ENCODE results near the gene TBXAS1.
"Not testable (repeated sequence)": the region's sequence is repeated elsewhere in the genome, so short reads cannot be mapped to it uniquely, and the experiment has no call there.

TBXAS1 gene

DNA sequence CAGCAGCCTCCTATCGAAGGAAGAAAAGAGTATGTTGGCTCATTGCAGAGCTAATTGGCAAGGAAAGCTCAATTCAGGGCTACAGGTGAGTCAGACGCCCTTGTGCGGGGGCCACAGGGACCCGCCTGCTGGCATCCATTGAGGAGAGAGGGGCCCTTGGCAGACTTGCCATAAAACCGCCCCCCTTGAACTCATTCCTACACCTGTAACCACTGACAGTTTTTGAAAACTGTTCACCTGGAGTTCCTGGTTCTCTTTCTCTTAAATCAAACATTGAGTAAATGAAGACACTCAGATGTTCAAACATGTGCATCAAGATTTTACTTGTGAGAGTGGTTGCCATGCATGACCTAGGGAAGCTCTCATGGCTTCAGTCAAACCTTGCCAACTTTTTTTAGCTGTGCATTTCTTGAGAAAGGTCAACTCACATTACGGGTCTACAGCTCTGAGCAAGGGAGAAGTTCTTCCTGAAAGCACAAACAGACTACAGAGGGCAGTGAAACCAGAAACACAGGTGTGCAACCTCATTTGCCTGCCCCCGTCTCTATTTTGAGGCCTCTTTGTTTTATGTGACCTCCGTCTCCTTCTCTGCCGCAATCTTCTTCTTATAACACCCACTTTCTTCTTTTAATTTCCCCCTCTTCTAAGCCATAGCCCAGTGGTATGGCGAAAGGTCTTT lies 87.8 kb downstream of the TBXAS1 start:
- DNase-seq: no peak

DNA sequence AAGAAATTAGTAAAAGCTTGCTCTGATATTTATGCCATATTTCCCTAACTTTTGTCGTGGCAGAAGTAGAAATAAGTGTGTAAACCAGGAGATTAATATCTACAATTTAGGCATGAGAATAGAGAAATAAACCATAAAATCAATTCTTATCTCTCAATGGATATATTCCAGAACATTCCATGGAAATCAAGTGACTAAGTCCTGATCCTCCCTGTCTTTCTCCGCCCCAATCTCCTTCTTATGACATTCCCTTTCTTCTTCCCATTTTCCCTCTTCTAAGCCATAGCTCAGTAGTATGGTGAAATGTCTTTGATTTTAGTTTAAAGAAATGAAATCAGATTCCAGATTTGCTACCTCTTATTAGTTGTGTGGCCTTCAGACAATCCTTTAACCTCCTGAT lies 88.8 kb downstream of the TBXAS1 start:
- no peak for DNase-seq

DNA sequence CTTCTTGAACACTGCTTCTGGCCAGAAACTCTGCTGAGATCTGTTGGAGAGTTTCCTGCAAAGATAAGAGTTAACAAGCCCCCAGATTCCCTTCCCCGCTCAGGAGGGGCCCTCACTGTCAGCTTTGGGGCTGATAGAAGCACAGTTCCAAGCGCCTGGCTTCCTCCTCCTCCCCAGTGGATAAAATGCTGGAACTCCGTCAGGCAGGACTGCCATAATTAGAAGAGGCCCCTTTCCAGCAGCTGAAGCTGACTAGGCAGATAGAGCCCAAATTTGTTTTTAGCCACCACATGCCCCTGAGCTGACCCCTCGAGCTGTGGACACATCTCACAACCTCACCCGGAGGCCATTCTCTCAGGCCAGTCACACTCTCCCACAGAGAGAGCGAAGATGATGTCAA lies 89.4 kb downstream of the TBXAS1 start:
- no peak for DNase-seq

DNA sequence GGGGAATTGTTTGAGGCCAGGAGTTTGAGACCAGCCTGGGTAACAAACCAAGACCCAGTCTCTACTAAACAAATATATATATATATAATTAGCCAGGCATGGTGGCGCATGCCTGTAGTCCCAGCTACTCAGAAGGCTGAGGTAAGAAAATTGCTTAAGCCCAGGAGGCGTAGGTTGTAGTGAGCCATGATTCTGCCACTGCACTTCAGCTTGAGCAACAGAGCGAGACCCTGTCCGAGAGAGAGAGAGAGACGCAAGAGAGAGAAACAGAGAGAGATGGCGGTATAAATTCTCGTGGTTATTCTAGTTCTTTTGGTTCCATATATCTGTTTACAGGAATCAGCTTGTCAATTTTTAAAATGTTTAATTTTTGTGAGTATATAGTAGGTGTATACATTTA lies 94.0 kb downstream of the TBXAS1 start:
- DNase-seq: no peak

DNA sequence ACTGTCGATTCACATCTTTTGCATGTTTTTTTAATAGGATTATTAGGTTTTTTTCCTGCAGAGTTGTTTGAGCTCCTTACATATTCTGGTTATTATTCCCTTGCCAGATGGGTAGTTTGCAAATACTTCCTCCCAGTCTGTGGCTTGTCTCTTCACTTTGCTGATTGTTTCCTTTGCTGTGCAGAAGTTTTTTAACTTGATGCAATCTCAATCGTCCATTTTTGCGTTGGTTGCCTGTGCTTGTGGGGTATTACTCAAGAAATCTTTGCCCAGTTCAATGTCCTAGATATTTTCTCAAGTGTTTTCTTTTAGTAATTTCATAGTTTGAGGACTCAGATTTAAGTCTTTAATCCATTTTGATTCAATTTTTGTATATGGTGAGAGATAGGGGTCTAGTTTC lies 95.4 kb downstream of the TBXAS1 start:
- DNase-seq: no peak

DNA sequence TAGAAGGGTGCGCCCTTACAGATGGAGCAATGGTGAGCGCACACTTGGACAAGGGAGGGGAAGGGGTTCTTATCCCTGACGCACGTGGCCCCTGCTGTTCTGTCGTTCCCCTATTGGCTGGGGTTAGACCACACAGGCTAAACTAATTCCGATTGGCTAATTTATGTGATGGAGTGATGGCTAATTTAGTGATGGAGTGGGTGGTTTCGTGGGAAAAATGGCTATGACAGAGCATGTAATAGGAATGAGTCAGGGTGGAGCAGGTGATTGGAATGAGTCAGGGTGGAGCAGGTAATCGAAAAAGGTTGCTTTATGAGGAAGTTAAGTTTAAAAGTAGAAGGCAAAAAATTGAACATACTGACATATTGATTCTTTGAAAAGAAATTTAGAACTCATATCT lies 100.2 kb downstream of the TBXAS1 start:
- DNase-seq: not testable (repeated sequence)

DNA sequence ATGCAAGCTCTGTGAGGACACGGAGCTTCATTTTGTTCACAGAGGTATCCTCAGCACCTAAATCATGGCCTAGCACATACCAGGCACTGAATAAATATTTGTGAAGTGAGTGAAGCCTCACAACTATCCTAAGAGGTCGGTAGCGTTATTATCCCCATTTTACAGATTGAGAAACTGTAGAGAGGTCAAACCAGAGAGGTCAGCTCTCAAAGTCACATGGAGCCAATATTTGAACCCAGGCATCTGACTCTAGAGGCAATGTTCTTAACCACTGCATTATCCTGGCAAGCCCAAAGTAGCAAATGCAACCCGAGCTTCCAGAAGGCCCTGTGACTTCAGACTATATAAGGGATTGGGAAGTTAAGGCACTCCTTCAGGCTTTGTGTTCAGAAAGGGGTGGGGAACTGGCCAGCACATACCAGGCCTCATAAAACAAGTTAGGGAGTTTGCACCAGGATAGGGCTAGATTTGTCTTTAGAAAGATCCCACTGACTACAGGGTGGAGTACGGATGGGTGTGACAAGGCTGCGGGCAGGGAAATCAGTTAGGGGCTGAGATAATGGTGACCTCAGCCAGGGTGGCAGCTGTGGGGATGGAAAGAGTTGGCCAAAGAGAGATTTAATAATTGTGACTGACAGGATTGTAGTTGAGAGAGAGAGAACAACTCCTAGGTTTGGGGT lies 101.4 kb downstream of the TBXAS1 start:
- no peak for DNase-seq

DNA sequence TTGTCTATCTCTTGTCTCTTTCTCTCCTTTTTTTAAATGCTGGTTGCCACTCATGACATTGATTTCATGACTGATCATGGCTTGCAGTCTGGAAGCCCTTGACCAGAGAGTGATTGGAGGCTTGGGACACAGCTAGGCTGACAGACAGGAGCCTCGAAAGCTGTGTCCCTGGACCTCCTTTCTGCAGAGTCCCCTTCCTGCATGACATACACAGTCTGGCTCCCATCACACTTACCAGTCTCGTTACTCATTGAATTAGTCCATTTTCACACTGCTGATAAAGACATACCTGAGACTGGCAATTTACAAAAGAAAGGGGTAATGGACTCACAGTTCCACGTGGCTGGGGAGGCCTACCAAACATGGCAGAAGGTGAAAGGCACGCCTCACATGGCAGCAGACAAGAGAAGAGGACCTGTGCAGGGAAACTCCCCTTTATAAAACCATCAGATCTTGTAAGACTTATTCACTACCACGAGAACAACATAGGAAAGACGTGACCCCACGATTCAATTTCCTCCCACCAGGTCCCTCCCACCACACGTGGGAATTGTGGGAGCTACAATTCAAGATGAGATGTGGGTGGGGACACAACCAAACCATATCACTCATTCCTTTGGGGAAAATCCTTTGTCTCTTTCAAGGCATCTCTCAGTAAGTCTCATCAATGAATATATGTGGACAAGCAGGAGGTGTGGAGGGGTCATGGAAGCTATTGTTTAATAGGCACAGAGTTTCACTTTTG lies 102.3 kb downstream of the TBXAS1 start:
- DNase-seq: no peak

DNA sequence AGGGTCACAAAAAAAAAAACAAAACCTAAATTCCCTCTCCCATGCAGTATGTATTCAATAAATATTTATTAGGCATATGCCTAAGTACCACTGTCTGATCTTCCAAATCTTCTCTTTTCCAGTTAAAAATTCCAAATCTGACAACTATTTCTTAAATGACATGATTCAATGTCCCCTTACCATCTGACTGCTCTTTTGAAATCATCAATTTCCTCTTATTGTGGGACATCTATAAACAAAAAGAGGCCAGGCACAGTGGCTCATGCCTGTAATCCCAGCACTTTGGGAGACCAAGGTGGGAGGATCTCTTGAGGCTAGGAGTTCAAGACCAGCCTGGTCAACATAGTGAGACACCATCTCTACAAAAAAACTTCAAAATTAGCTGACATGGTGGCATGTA lies 103.5 kb downstream of the TBXAS1 start:
- DNase-seq: no peak

DNA sequence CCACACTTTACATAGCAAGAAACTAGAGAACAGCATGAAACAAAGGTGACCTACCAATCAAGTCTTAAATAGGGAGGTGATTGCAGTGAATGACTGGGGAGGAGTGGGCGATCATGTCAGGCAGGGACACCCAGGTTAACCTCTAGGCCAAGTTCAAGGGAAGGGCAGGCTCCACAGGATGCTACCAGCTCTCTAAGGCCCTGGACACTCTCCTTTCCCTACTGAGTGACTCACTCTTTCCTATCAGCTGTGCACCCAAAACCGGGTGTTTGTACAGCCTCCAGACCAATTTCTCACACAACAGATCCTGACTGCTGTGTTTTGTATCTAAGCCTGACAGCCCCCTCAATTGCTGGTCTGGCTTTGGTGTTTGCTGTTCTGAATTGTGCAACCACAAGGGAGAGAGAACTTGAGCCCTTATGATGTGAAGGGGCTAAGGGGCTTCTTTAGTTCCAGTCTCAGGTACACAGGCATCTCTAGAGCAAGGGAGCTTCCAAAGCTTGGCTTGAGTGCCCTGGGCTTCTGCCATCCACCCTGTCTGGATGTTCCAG lies 107.8 kb downstream of the TBXAS1 start:
- no peak for DNase-seq

DNA sequence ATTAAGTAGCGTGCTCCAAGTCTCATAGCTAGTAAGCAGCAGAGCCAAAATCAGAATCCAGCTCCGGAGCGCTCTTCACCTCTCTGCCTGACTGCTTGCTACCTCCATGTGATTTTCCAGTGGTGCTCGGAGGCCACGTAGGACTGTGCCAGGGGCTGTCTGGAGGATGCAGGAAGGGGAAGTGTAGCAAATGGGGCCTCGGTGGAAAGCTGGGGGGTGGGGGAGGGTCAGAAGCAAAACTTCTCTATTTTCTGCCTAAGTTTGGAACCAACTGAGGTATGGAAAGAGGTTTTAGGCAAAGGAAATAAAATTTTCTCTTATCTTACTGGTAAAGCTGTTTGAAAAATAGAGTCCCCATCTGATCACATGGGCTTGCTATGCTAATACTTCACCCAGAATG lies 108.7 kb downstream of the TBXAS1 start:
- no peak for DNase-seq

DNA sequence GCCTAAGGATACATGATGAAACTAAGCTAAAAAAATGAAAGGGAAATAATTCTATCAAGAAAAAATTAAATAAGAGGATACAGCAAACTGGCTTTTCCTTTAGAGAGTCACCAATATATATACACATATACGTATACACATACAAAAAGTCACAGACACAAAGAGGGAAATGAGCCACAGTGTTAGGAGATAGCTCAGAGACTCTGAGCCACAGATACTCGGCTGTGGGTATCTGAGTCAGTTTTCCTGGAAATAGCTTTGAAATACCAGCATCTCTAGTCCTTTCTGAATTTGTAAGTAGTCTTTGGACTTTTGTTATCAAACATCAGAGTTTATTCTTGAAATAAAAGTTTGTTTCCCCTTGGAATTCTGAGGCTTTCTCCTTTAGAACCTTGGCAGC lies 111.8 kb downstream of the TBXAS1 start:
- no peak for DNase-seq

DNA sequence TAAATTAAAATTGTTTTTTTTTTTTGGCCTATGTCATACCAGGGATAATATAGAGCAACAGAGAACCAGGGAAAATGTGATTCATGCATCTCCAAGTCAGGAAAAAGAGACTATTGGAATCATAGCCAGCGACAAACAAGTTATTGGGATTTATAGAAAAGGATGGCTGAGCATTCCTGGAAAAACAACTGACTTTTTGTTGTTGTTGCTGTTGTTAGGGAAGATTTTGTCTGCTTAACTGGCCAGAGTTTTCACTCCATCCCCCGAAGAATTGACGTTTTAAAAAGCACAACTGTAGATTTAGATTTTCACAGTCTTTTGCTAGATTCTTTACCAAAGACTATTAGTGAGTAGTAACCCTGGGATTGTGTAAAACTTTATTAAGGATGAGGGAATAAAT lies 112.4 kb downstream of the TBXAS1 start:
- DNase-seq: no peak

DNA sequence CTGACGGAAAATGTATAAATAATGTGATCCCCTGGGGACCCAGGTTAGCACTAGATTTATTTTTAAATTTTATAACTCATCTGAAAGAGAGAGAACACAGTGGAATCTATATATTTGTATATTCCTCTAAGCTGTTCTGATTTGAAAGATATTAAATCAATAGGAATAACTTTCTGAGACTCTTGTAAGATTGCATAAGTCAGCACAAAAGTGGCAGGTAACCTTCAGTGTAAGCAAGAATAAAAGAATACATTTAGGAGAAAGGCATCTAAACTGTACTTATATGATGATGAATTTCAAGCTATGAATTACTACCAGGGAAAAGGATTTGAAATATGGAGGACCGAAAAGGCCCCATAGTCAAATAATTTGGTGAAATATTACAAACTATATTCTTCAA lies 112.8 kb downstream of the TBXAS1 start:
- no peak for DNase-seq

DNA sequence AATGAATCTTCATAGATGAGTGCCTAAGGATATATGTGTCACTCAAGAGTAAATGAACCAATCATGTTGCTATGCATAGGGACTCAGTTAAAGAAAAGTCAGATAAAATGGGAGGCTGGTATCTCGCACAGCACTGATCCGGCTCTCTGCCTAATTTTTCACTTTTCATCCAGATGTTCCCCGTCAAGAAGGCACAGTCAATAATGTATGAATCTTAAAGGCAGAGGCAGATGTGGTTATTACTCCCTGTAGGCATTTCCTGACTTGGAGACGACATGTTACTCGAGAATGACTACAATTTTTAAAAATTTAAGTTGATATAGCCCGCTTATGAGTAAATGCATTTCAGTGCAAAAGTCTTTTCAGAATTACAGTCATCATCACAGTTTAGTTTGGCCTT lies 113.6 kb downstream of the TBXAS1 start:
- no peak for DNase-seq

DNA sequence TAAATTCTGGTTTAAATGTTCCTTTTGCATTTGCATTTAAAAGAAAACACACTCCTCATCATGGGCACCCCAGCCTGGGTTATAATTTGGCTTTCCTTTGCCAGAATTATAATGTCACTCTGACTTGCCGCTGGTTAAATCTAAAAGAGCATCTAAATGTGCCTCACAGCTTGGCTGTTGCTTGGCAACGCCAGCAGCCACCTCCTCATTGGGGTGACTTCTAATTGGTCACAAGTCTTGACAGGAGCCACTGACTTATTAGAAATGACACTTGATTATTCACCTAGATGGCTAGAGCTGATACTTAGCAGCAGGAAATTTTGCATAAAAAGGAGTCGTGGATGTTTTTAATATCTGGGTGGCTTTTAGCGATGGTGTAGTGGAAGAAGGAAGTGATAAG lies 114.3 kb downstream of the TBXAS1 start:
- no peak for DNase-seq

DNA sequence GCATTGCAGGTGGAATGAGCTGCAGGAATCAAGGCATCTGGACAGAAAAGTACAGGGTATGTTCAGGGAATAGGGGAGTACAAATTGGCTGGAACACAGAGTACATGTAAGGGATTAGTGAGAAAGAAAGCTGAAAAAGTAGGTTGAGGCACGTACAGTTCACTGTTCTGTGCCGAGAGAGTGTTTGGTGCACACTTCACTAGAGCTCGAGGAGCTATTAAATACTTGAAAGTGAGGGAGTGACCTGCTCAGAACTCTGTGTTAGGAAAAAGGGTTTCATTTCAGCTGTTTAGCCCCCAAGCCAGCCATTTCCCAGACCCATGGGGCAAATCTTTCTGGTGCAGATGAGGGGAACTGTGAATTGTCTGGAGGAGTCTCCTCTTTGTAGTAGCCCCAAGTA lies 115.2 kb downstream of the TBXAS1 start:
- DNase-seq: no peak

DNA sequence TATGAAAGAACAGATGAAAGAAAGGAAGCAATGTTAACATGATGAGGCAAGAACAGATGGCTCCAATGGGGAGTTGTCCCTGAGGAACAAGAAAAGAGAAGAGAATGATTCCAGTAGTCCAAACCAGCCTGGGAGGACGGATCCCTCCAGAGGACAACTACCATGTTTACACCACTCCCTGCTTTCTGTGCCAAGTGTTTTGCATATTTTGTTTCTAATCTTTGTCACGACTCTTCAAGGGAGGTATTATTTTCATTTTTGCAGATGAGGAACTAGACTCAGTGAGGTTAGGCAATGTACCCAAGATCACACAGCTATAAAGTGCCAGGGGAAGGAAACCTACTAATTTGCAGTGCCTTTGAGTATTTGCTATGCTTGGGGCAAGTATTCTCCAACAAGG lies 117.5 kb downstream of the TBXAS1 start:
- DNase-seq: no peak

DNA sequence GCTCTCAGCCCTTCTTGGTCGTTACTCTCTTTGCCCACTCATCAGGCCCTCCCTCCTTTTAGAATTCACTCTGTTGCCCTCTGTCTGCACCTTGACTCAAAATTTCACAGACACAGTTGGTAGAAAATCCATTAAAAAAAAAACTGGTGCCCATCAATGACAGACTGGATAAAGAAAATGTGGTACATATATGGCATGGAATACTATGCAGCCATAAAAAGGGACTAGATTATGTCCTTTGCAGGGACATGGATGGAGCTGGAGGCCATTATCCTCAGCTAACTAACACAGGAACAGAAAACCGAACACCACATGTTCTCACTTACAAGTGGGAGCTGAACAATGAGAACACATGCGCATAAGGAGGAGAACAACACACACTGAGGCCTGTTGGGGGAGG lies 118.0 kb downstream of the TBXAS1 start:
- no peak for DNase-seq

DNA sequence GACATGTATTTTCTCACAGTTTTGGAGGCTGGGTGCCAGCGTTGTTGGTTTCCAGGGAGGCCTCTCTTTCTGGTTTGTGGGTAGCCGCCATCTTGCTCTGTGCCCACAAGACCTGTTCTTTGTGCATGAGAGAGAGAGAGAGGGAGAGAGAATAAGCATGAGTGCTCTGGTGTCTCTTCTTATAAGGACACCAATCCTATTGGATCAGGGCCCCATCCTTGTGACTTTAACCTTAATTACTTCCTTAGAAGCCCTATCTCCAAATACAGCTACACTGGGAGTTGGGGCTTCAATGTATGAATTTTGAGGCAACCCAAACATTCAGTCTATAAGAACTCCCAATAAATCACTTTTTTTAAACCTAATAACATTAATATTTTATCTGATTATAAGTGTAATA lies 119.1 kb downstream of the TBXAS1 start:
- no peak for DNase-seq

DNA sequence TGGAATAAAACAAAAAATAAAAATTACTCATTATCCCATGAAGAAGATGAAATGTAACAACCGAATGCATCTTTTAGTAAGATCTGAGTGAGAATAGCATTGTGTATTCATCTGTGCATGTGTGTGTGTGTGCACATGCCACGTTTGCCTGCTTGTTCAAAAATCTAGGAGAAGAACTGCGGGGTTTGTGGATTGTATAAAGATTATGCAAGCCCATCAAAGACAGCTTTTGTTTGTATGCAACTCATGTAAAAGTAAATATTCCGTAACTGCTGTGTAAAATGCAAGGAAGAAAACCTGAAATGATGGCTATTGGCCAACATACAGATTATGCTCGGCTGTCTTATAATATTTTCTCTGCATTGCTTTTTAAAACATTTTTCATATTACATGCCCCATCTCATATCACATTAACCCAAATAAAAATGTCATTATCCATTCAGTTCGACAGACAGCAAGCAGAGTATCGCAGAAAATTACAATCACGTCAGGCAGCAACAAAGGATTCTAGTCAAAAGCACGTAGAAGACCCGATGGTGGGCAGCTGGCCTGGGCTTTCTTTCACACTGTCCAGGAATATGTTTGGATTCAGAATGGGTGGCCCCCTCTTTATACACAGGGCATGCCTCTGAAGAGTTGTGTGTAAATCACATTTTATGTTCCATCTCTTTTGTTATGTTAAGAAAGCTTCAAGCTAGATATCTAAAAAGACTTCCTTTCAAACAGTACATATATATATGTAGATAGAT lies 119.7 kb downstream of the TBXAS1 start:
- no peak for DNase-seq

DNA sequence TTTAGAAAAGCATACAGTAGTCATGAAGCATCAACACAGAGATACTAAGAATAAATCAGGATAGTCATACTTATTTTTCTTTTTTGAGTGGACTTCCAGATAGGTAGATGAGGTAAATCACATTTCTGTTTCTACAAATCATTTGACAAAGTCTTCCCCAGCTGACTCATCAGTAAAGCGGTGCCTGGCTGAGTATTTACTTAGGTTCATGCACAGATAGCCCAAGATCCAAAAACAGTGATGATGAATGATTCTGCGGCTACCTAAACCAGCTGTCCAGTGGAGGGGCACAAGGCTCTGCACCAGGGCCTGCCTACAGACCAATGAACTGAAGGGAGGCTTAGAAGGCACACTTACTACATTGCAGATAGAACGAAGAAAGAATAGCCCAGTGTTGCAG lies 120.6 kb downstream of the TBXAS1 start:
- no peak for DNase-seq

DNA sequence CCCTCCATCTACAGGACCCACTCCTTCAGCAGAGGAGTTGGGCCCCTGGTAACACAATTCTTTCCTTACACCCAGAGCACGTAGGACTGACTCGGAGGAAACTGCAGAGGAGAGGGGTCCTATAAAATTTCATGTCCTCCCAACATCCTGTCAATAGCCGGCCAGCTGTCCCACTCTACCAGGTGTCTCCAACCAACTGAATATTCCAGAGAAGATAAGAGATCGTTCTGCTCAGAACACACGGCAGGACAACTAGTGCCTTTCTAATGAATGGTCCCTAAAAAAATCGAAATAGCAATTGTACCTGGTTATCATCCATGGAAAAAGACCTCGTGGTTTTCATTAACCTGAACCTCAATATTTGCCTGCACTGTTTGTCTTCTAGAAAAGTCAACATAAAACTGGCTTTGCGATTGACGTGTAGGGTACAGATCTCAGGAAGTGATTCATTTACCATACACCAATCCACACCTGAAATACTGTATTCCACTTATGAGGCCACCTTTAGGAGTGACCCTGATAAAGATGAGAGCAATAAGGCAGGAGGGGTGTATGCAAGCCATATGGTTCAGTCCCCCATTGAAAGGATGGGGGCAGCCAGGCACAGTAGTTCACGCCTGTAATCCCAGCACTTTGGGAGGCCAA lies 121.9 kb downstream of the TBXAS1 start:
- DNase-seq: no peak

All from T1000 (cell line).